Neural crest cell (in vitro differentiated cells): ENCODE results near the gene CFDP1. TPM values are rescaled to one million over a fixed set of nuclear protein-coding genes. Genes with fewer than 3 reads are reported as not detected.

Source experiments
- DNase-seq: peaks from one replicate; pipeline ENCODE4 v3.0.0; 2021; ENCODE audit warnings: low read depth, mixed read lengths, low spot score
- H3K27ac Mint-ChIP-seq: one replicate; pipeline ENCODE4 v1.8.0; 2021; ENCODE audit warnings: mild to moderate bottlenecking, mixed read lengths; ENCODE audit not compliant: unreplicated experiment
- H3K27me3 Mint-ChIP-seq: 2 replicates; pipeline ENCODE4 v1.8.0; 2021; ENCODE audit warnings: low read depth, mild to moderate bottlenecking, mixed read lengths
- H3K36me3 Mint-ChIP-seq: 2 replicates; pipeline ENCODE4 v1.8.0; 2021; ENCODE audit warnings: low read depth, mild to moderate bottlenecking, mixed read lengths
- H3K4me1 Mint-ChIP-seq: 2 replicates; pipeline ENCODE4 v1.8.0; 2021; ENCODE audit warnings: mixed read lengths
- H3K4me3 Mint-ChIP-seq: one replicate; pipeline ENCODE4 v1.8.0; 2021; ENCODE audit warnings: mild to moderate bottlenecking, mixed read lengths
- H3K9me3 Mint-ChIP-seq: 2 replicates; pipeline ENCODE4 v1.8.0; 2021; ENCODE audit warnings: mixed read lengths
- total RNA-seq: library from RNA; stranded (reverse); gene quantifications from 2 replicates; pipeline ENCODE4 v1.2.1, GENCODE V29; 2021
- TF ChIP-seq, protein P1 (sequence below): fragments of 200-600 bp; sonication (generic); conservative IDR thresholded peaks from 2 replicates; pipeline ENCODE4 v1.5.0; 2021; ENCODE audit warnings: antibody characterized with exemption, mild to moderate bottlenecking

Gene CFDP1
- total RNA-seq, 1 donor from 2014 or later = 99.8 TPM

DNA sequence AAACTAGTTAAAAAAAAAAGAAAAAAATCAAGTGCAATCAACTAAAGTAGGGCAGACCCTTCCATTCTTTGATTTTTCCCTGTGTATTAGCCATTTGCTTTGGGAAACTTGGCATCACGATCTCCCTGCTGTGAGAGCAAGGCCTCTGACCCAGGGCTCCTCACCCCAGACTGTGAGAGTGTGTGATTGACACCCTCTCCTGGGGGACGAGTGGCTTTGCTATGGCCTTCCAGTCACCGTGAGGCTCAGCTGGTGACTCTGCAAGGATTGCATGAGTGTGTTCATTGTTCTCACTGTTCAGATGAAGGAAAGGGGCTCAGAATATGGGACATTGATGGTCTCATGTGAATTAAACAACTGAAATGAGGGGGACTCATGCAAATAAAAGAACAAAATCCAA, 112.9 kb downstream of the CFDP1 start:
- Mint-ChIP-seq H3K4me3 (peak overlapping the region; percentile 61), H3K27ac (peak overlapping the region; percentile 31)

DNA sequence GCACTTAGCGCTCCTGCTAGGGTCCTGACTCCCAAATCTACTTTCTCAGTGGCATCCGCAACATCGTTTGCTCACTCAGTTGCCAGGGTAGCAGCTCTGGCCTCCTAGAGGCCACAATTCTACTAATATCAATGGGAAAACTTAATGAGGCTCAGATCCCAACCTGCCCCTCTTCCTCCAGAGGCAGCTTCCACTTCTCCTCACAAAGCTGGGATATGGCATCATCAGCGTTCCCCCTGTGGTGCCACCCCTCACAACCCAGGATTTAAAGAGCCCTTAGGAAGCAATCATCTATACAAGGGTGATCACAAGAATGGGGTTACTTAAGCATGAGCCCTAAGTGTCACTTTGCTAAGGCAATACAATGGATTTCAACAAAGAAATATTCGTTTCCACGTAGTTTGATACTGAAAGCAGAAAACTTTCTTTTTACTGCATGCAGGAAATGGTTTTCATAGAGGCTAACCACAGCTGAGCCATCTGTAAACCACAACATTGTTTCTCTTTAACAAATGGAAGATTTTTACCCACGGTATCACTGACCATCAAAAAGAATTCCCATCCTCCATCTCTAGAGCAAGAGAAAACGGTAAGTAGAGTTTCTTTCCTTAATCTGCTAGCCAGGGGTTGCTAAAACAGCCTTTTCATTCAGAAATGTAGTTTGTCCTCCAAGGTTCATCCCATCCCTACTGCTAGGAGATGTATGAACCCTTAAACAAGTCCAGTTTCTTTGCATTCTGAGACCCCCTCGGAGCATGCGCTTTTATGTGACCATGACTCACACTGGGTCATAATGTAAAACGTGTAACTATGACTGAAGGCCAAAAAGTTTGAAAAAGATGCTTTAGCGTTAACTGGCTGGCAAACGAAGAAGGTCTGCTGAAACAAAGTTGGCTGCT, 113.5 kb downstream of the CFDP1 start:
- Mint-ChIP-seq H3K4me3 (peak overlapping the region; percentile 61), H3K27ac (peak overlapping the region; percentile 79), H3K4me1 (peaks cover 43% of the 10 kb centered on the region), H3K9me3 (no peaks in the 10 kb centered on the region), H3K36me3 (no peaks in the 10 kb centered on the region), H3K27me3 (no peaks in the 10 kb centered on the region)
- peak; percentile 12 for DNase-seq
- TF ChIP-seq, protein P1, sequence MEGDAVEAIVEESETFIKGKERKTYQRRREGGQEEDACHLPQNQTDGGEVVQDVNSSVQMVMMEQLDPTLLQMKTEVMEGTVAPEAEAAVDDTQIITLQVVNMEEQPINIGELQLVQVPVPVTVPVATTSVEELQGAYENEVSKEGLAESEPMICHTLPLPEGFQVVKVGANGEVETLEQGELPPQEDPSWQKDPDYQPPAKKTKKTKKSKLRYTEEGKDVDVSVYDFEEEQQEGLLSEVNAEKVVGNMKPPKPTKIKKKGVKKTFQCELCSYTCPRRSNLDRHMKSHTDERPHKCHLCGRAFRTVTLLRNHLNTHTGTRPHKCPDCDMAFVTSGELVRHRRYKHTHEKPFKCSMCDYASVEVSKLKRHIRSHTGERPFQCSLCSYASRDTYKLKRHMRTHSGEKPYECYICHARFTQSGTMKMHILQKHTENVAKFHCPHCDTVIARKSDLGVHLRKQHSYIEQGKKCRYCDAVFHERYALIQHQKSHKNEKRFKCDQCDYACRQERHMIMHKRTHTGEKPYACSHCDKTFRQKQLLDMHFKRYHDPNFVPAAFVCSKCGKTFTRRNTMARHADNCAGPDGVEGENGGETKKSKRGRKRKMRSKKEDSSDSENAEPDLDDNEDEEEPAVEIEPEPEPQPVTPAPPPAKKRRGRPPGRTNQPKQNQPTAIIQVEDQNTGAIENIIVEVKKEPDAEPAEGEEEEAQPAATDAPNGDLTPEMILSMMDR = no peak

More for the DNA sequence above, 112.9 kb downstream of the CFDP1 start:
- DNase-seq = peak; percentile 57
- Mint-ChIP-seq H3K36me3 (no peaks in the 10 kb centered on the region), H3K27me3 (no peaks in the 10 kb centered on the region), H3K4me1 (peaks cover 50% of the 10 kb centered on the region), H3K9me3 (no peaks in the 10 kb centered on the region)
- TF ChIP-seq, protein P1 = no peak

DNA sequence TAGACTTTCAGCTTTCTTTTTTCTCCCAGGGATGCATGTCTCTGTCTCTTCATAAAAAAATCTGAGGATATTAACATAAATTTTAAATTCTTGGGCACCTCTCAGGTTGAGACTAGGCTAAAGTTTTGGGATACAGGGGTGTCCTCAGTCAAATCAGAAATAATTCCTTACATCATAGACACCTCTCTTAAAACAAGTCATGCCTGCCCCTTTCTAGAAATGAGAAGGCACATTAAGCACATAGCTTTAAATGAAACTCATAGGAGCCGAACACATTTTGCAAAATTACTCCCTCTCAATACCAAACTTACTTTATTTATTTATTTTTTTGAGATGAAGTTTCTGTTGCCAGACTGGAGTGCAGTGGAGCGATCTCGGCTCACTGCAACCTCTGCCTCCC, 114.6 kb downstream of the CFDP1 start:
- H3K9me3 Mint-ChIP-seq = no peaks in the 10 kb centered on the region
- TF ChIP-seq, protein P1 = no peak
- H3K36me3 Mint-ChIP-seq = peaks cover 4% of the 10 kb centered on the region
- no peak for DNase-seq
- no peak overlapping the region for H3K27ac Mint-ChIP-seq
- no peaks in the 10 kb centered on the region for H3K27me3 Mint-ChIP-seq
- H3K4me3 Mint-ChIP-seq = no peak overlapping the region
- peaks cover 35% of the 10 kb centered on the region for H3K4me1 Mint-ChIP-seq

DNA sequence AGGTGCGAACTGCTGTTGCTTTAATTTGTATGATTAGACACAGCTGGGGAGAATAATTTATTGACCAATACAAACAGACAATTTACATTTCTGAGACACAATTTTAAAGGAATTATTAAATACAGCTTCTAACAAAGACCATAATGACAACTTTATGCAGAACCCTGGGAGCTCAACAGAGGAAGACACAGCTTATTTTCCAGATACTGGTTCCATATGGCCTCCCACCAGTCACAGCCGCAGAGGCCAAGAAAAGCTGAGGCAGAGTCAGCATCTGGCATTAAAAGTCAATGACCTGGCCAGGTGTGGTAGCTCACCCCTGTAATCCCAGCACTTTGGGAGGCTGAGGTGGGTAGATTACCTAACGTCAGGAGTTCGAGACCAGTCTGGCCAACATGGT, 115.8 kb downstream of the CFDP1 start:
- no peak for DNase-seq
- H3K9me3 Mint-ChIP-seq = no peaks in the 10 kb centered on the region
- peaks cover 7% of the 10 kb centered on the region for H3K36me3 Mint-ChIP-seq
- H3K4me1 Mint-ChIP-seq = peaks cover 44% of the 10 kb centered on the region
- no peak overlapping the region for H3K27ac Mint-ChIP-seq
- H3K27me3 Mint-ChIP-seq = no peaks in the 10 kb centered on the region
- TF ChIP-seq, protein P1 = no peak
- H3K4me3 Mint-ChIP-seq = peak overlapping the region; percentile 25

DNA sequence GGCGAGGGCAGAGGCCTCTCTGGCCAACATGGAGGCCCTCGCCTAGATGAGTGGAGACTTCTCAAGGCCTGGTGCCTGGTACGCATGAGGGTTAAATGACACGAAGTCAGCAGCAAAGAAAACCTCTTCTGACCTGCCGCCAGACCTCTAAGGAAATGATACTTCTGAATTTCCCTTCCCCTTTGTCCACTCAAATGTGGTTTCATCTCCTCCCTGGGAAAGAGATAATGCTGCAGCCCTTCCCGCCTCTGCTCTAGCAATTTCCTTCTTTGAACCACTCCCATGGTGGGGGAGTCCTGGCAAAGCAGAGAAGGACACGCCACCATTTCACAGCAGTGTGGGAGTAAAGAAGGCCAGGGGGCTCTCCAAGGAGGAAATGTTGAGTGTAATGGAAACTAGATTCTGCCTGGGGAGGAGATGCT, 116.2 kb downstream of the CFDP1 start:
- DNase-seq = no peak
- H3K4me1 Mint-ChIP-seq = peaks cover 46% of the 10 kb centered on the region
- H3K36me3 Mint-ChIP-seq = peaks cover 7% of the 10 kb centered on the region
- no peaks in the 10 kb centered on the region for H3K9me3 Mint-ChIP-seq
- H3K27me3 Mint-ChIP-seq = no peaks in the 10 kb centered on the region
- no peak overlapping the region for H3K27ac Mint-ChIP-seq
- peak overlapping the region; percentile 25 for H3K4me3 Mint-ChIP-seq
- TF ChIP-seq, protein P1 = no peak
